HL-60 (cell line): Measurements from ENCODE around the gene EGFLAM.

Source experiments
- DNase-seq, 2 experiments: peaks; one replicate each; pipeline ENCODE4 v3.0.0-alpha.2; 2010 to 2020; ENCODE audit warnings: low read depth in 1 of 2, low spot score in 1 of 2
- H3K27ac ChIP-seq: fragments of 250-450 bp; sonication (Bioruptor Pico); replicated peaks from 2 replicates; pipeline ENCODE4 v1.5.1; 2020; ENCODE audit warnings: mild to moderate bottlenecking, moderate library complexity
- H3K27me3 ChIP-seq: fragments of 250-450 bp; sonication (Bioruptor Pico); 2 replicates; pipeline ENCODE4 v1.5.1; 2021; ENCODE audit warnings: mild to moderate bottlenecking, moderate library complexity; ENCODE audit not compliant: insufficient read depth, poor library complexity, severe bottlenecking
- H3K4me3 ChIP-seq: replicated peaks from 2 replicates; pipeline ENCODE4 v1.5.1; 2011; ENCODE audit warnings: mild to moderate bottlenecking, control low read depth, low read length; ENCODE audit not compliant: insufficient read depth
- GABPA ChIP-seq: IDR thresholded peaks from 2 replicates; pipeline ENCODE4 v1.6.1; 2012; ENCODE audit warnings: low read depth
- POLR2AphosphoS5 ChIP-seq: IDR thresholded peaks from 2 replicates; pipeline ENCODE4 v1.6.1; 2012; ENCODE audit warnings: low read depth
- SPI1 ChIP-seq: IDR thresholded peaks from 2 replicates; pipeline ENCODE4 v1.6.1; 2012; ENCODE audit warnings: low read depth, mild to moderate bottlenecking, borderline replicate concordance
- TF ChIP-seq, protein P1 (sequence below): IDR thresholded peaks from one replicate; pipeline ENCODE4 v1.5.1; 2011; ENCODE audit warnings: low read length, control low read depth, inconsistent platforms; ENCODE audit not compliant: insufficient read depth
- TF ChIP-seq, protein P2 (sequence below): IDR thresholded peaks from 2 replicates; pipeline ENCODE4 v1.6.1; 2012; ENCODE audit warnings: low read depth; ENCODE audit not compliant: insufficient replicate concordance

The EGFLAM gene

DNA sequence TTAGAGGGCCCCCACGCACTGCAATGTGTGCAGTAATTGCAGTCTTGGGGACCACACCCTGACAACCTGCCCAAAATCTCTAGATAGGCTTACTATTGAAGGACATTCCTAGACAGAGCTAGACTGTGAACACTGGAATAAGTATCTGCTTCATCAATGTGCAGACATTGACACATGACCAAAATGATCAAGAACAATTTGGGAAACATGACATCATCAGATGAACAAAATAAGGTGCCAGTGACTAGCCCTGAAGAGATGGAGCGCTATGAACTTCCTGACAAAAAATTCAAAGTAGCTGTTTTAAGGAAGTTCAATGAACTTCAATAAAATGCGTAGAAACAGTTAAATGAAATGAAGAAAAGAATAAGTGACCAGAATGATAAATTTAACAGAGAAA is 15.3 kb downstream of the EGFLAM start:
- no peaks in the 10 kb centered on the region for H3K27me3 ChIP-seq
- no peak overlapping the region for H3K4me3 ChIP-seq
- no peak overlapping the region for H3K27ac ChIP-seq
- no peak for DNase-seq
- TF ChIP-seq, protein P1, sequence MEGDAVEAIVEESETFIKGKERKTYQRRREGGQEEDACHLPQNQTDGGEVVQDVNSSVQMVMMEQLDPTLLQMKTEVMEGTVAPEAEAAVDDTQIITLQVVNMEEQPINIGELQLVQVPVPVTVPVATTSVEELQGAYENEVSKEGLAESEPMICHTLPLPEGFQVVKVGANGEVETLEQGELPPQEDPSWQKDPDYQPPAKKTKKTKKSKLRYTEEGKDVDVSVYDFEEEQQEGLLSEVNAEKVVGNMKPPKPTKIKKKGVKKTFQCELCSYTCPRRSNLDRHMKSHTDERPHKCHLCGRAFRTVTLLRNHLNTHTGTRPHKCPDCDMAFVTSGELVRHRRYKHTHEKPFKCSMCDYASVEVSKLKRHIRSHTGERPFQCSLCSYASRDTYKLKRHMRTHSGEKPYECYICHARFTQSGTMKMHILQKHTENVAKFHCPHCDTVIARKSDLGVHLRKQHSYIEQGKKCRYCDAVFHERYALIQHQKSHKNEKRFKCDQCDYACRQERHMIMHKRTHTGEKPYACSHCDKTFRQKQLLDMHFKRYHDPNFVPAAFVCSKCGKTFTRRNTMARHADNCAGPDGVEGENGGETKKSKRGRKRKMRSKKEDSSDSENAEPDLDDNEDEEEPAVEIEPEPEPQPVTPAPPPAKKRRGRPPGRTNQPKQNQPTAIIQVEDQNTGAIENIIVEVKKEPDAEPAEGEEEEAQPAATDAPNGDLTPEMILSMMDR: no peak
- TF ChIP-seq SPI1 (no peak), POLR2AphosphoS5 (no peak), GABPA (no peak)
- TF ChIP-seq, protein P2, sequence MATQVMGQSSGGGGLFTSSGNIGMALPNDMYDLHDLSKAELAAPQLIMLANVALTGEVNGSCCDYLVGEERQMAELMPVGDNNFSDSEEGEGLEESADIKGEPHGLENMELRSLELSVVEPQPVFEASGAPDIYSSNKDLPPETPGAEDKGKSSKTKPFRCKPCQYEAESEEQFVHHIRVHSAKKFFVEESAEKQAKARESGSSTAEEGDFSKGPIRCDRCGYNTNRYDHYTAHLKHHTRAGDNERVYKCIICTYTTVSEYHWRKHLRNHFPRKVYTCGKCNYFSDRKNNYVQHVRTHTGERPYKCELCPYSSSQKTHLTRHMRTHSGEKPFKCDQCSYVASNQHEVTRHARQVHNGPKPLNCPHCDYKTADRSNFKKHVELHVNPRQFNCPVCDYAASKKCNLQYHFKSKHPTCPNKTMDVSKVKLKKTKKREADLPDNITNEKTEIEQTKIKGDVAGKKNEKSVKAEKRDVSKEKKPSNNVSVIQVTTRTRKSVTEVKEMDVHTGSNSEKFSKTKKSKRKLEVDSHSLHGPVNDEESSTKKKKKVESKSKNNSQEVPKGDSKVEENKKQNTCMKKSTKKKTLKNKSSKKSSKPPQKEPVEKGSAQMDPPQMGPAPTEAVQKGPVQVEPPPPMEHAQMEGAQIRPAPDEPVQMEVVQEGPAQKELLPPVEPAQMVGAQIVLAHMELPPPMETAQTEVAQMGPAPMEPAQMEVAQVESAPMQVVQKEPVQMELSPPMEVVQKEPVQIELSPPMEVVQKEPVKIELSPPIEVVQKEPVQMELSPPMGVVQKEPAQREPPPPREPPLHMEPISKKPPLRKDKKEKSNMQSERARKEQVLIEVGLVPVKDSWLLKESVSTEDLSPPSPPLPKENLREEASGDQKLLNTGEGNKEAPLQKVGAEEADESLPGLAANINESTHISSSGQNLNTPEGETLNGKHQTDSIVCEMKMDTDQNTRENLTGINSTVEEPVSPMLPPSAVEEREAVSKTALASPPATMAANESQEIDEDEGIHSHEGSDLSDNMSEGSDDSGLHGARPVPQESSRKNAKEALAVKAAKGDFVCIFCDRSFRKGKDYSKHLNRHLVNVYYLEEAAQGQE: no peak

DNA sequence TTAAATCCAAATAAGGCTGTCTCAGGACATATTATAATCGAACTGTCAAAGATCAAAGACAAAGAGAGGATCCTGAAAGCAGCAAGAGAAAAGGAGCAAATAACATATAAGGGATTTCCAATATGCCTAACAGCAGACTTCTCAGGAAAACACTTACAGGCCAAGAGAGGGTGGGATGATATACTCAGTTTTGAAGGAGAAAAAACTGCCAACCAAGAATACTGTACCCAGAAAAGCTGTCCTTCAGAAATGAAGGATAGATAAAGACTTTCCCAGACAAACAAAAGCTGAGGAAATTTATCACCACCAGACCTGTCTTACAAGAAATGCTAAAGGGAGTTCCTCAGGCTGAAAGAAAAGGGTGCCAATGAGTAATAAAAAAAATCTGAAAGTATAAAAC is 16.0 kb downstream of the EGFLAM start:
- Histone ChIP-seq H3K4me3 (no peak overlapping the region), H3K27ac (no peak overlapping the region), H3K27me3 (no peaks in the 10 kb centered on the region)
- DNase-seq: no peak
- TF ChIP-seq GABPA: no peak
- TF ChIP-seq POLR2AphosphoS5: no peak
- TF ChIP-seq, protein P1: no peak
- TF ChIP-seq SPI1: no peak

DNA sequence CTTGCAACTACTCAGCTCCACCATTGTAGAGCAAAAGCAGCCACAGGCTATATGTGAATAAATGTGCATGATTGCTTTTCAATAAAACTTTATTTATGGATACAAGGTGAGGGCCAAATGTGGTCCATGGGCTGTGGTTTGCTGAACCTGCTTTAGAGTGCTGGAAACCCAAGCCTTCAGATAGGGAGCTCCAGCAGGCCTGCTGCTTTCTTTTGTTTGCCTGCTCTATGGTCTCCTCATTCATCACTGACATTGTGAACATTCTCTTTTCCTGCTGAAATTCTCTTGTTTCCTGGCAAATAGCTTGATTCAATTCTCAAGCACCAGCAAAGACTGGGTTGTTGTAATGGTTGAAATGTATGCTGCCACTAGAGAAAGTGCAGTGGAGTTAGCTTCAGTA is 26.0 kb downstream of the EGFLAM start:
- no peak for DNase-seq
- TF ChIP-seq, protein P2: no peak
- TF ChIP-seq POLR2AphosphoS5: no peak
- TF ChIP-seq, protein P1: no peak
- no peak for TF ChIP-seq GABPA
- TF ChIP-seq SPI1: no peak
- Histone ChIP-seq H3K27me3 (no peaks in the 10 kb centered on the region), H3K4me3 (no peak overlapping the region), H3K27ac (no peak overlapping the region)

DNA sequence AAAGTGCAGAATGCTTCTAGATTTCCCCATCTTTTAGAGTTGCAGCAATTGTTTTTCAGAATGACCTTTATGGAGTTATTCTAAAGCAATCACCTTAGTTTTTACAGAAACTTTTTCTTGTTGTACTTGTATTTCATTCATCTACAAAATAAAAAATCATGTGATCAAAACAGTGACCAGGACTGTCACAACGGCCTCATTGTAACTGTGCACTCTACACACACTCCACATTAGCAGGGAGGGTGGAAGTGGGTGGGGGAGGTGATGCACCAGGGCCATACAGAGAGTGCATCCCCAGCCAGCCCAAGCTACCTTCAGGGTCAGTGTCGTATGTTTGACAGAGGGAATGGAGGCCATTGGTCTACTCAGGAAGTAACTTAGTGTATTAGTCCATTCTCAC is 26.9 kb downstream of the EGFLAM start:
- no peaks in the 10 kb centered on the region for H3K27me3 ChIP-seq
- no peak overlapping the region for H3K4me3 ChIP-seq
- DNase-seq: no peak
- TF ChIP-seq SPI1: no peak
- no peak for TF ChIP-seq POLR2AphosphoS5
- TF ChIP-seq, protein P1: no peak
- no peak for TF ChIP-seq GABPA
- TF ChIP-seq, protein P2: no peak
- no peak overlapping the region for H3K27ac ChIP-seq
